ENCODE data around the gene NDUFB3.
"Not testable (repeated sequence)": the region's sequence is repeated elsewhere in the genome, so short reads cannot be mapped to it uniquely, and the experiment has no call there.

The NDUFB3 gene

GRCh38 chr2:201071479-201072200, at the start of gene NDUFB3, which contains the start of gene HYCC2:
NDUFB3 (plus strand) TSS chr2:201072001; CDS start chr2:201078883, 6,882 bp downstream.
HYCC2 (minus strand) TSS chr2:201071671; CDS start chr2:201024009, 47,662 bp downstream.
- peak; percentile 15 to 75 for DNase-seq

- no peak for DNase-seq
Observed at GRCh38 chr2:201024518-201024917, 47.3 kb upstream of the NDUFB3 start.

- not testable (repeated sequence) for DNase-seq
Observed at GRCh38 chr2:201034355-201034754, 37.4 kb upstream of the NDUFB3 start.

DNA sequence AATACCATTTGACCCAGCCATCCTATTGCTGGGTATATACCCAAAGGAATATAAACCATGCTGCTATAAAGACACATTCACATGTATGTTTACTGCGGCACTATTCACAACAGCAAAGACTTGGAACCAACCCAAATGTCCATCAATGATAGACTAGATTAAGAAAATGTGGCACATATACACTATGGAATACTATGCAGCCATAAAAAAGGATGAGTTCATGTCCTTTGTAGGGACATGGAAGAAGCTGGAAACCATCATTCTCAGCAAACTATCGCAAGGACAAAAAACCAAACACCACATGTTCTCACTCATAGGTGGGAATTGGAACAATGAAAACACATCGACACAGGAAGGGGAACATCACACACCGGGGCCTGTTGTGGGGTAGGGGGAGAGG, 33.4 kb upstream of the NDUFB3 start:
- DNase-seq = not testable (repeated sequence)

DNA sequence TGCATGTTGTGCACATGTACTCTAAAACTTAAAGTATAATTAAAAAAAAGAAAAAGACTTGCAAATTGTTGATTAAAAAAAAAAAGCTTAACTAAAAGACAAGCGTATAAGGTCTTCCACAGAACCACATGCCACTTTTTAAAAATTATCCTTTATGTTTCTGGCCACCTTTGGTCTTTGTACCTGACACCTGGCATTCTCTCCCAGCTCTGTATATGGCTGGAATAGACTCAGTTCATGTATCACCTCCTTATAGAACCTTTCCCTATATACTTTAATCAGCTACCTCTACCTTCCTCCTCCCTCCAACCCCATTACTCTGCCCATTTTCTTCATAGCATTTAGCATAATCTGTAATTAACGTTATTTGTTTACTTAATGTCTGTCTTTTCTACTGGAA, 32.9 kb upstream of the NDUFB3 start:
- no peak for DNase-seq

- no peak for DNase-seq
Observed at GRCh38 chr2:201040867-201041628, 30.8 kb upstream of the NDUFB3 start.

DNA sequence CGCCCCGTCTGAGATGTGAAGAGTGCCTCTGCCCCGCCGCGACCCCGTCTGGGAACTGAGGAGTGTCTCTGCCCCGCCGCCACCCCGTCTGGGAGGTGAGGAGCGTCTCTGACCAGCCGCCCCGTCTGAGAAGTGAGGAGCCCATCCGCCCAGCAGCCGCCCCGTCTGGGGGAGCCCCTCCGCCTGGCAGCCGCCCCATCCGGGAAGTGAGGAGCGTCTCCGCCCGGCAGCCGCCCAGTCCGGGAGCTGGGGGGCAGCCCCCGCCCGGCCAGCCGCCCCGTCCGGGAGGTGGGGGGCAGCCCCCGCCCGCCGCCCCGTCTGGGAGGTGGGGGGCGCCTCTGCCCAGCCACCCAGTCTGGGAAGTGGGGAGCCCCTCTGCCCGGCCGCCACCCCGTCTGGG, 29.4 kb upstream of the NDUFB3 start:
- DNase-seq = not testable (repeated sequence)

- not testable (repeated sequence) for DNase-seq
Observed at GRCh38 chr2:201043050-201043449, 28.8 kb upstream of the NDUFB3 start.

DNA sequence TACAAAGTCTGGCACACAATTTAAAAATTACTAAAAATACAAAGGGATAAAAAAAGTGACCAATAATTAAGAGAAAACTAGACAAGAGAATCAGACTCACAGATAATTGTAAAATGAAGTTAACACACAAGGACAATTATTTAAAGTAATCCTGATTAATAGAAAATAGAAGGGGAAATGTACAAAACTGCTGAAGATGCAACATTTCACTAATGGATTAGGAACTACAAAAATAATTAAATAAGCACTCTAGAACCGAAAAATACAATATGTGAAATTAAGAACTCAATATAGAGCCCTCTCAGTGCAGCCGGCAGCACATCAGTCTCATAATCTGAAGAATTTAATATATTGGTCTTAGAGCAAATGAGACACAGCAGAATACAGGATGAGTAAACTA, 24.9 kb upstream of the NDUFB3 start:
- no peak for DNase-seq

- no peak for DNase-seq
Observed at GRCh38 chr2:201049455-201049854, 22.3 kb upstream of the NDUFB3 start.

DNA sequence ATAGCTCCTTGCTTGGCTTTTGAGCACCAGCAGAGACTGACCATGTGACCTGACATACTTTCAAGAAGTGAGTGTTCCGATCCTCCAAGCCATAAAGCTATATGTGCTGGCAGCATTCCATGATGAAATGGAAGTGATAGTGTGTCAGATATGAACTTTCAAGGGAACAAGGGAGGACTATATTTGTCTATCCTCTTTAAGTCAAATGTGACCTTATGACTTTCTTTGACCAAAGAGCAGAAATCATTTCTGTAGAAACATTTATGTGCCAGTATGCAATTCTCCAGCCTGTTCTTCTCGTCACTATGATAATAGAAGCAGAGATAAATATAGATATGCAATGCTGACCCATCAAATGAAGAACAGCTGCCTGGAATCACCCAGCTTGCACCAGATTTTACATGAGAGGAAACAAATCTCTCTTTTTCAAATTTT, 14.7 kb upstream of the NDUFB3 start:
- DNase-seq = no peak

DNA sequence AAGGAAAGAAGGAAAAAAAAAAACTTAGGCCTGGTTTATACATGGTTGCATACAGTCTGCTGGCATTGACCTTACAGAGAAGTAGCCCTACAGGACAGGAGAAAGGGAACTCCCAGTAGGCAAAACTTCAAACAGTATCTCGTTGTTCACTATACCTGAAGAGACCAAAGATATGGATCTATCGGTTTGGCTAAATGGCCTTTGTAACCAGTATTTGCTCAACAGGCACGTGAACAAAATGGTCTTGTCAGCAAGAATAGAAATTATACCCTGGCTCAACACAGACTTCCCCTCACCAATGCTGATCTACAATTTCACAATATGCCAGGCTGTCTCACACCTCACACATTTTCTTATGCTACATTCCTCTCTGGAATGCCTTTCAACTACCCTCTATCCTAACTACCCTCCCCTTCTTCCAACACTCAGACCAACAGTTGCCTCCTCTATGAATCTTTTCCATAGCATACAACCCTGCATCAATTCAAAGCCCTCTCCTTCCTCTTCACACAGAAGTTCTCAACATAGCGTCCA, 14.0 kb upstream of the NDUFB3 start:
- DNase-seq = no peak

DNA sequence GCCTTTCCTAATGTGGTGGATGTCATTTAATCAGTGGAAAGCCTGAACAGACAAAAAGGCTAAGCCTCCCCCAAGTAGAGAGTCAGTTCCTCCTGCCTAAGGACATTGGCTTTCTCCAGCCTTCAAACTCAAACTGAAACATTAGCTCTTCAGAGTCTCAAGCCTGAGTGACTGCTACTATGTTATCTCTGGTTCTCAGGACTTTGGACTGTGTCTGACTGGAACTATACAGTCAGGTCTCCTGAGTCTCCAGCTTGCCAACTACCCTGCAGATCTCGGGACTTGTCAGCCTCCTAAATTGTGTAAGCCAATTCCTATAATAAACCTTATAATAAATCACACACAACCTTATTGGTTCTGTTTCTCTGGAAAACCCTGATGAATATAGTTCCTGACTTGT, 12.9 kb upstream of the NDUFB3 start:
- DNase-seq = no peak

GRCh38 chr2:201059961-201060755, 11.6 kb upstream of the NDUFB3 start:
- DNase-seq = no peak

DNA sequence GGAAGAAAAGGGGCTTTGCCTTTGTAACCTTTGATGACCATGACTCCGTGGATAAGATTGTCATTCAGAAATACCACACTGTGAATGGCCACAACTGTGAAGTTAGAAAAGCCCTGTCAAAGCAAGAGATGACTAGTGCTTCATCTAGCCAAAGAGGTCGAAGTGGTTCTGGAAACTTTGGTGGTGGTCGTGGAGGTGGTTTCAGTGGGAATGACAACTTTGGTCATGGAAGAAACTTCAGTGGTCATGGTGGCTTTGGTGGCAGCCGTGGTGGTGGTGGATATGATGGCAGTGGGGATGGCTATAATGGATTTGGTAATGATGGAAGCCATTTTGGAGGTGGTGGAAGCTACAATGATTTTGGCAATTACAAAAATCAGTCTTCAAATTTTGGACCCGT, 8.3 kb upstream of the NDUFB3 start:
- DNase-seq = not testable (repeated sequence)

GRCh38 chr2:201064797-201065329, 6.9 kb upstream of the NDUFB3 start:
- DNase-seq = no peak

DNA sequence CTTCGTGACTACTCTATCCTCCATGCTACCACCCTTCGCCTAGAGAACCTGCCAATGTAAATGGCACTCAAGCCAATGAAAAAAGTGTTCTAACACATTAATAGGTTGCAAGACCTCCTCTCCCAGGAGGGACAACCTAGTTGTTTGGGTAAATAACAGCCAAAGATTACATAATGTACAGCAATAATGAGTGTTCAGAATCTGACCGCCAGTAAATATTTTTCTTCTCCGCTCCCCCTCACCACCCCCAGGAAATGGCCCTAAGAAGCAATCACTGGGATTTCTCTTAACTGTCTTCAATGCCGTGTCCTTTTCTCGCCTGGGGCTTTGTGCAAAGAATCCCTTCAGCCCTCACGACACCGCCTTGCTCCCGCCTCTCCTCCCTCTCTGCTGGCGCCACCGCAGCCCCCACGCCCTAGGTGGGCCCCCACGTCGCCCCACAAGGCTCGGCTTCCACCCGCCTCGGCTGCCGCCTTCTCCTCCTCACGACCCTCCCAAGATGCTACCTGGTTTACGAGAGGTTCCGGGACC, 788 bp upstream of the NDUFB3 start:
- no peak for DNase-seq

DNA sequence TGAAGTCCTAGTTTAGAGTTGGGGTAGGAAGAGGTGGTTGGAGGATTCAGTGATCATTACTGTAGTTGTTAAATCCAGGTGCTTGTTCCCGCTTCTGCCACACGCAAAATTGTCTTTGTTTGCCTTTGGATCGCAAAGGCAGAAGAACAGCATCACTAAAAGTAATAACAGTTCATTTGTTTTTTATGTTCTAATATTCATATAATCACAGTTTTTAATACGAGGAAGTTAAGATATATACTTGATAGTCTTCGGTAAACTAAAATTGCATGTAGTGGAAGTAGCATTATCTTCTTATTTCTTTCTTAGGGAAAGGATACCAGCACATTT, 365 bp downstream of the NDUFB3 start:
- no peak for DNase-seq

GRCh38 chr2:201073071-201073470, 1.3 kb downstream of the NDUFB3 start:
- DNase-seq = no peak

GRCh38 chr2:201074996-201075395, 3.2 kb downstream of the NDUFB3 start:
- DNase-seq = no peak

GRCh38 chr2:201084863-201085262, 13.1 kb downstream of the NDUFB3 start:
- DNase-seq = no peak

DNA sequence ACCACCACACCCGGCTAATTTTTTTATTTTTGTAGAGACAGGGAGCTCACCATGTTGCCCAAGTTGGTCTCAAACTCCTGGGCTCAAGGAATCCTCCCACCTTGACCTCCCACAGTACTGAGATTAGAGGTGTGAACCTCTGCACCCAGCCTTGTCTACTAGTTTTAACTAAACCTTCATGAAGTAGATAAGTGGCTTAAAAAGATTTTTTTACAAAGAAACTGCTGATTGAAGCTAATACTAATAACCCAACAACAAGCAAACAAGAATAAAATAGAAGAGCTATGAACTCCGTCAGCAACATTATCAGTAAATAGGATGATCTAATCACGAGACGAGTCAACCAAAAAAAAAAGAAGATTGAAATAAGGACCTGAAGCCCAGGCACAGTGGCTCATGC, 18.8 kb downstream of the NDUFB3 start:
- DNase-seq = no peak

DNA sequence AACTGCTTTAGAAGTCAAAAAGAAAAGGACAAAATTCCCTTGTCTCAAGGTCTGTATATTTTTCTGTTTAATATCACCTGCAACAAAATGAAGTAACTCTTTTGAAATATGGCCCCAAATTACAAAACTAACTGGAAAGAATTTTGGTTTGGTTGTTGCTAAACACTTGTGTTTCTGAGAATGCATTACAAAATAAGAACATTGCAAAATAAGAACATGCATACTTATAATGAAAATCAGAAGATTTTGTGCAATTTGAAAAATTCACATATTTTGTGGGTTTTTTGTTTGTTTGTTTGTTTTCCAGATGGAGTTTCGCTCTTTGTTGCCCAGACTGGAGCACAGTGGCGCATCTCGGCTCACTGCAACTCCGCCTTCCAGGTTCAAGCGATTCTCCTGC, 21.8 kb downstream of the NDUFB3 start:
- DNase-seq = no peak

All from cerebellar nuclear complex (tissue), 1 donor.